H1 (cell line): ENCODE measurements around the gene KCTD11. TPM values are rescaled to one million over a fixed set of nuclear protein-coding genes. Genes with fewer than 3 reads are reported as not detected.

ENCODE experiments used
- CTCF ChIA-PET: fragments of 300-600 bp; sonication (Branson Sonifier 250); formaldehyde crosslinking; loops from one replicate; lab custom pipeline; 2021; ENCODE audit not compliant: partially characterized antibody; lab: Charles Lee
- POLR2A ChIA-PET: fragments of 300-600 bp; sonication (Branson Sonifier 250); formaldehyde crosslinking; loops from one replicate; lab custom pipeline; 2021; ENCODE audit warnings: inconsistent platforms; ENCODE audit not compliant: partially characterized antibody; lab: Charles Lee
- DNase-seq, 2 experiments: peaks; one replicate each; pipeline versions ENCODE4 v3.0.0 to v3.0.0-alpha.2; 2010 to 2022; ENCODE audit warnings: low spot score in 2 of 2, low read depth in 1 of 2, mixed read lengths in 1 of 2
- FAIRE-seq: peaks from 2 replicates; lab custom pipeline; 2011; peaks lifted over from hg19 to GRCh38; lab: Jason Lieb, UNC
- H2AFZ ChIP-seq: 2 replicates; pipeline ENCODE4 v1.8.1; 2012; ENCODE audit warnings: low read length, inconsistent platforms
- H2AK5ac ChIP-seq: 2 replicates; pipeline ENCODE4 v1.6.1; 2013; ENCODE audit warnings: low read depth, low read length
- H2BK120ac ChIP-seq: replicated peaks from 2 replicates; pipeline ENCODE3; 2013; ENCODE audit warnings: low read depth, low read length, inconsistent platforms
- H2BK12ac ChIP-seq: 2 replicates; pipeline ENCODE4 v1.6.1; 2013; ENCODE audit warnings: low read depth, low read length
- H2BK15ac ChIP-seq: 2 replicates; pipeline ENCODE4 v1.6.1; 2013; ENCODE audit warnings: low read length
- H2BK20ac ChIP-seq: 2 replicates; pipeline ENCODE4 v1.6.1; 2013; ENCODE audit warnings: low read length
- H2BK5ac ChIP-seq: 2 replicates; pipeline ENCODE4 v1.6.1; 2013; ENCODE audit warnings: low read depth, low read length
- H3K14ac ChIP-seq: 2 replicates; pipeline ENCODE4 v1.6.1; 2013; ENCODE audit warnings: inconsistent platforms; ENCODE audit not compliant: insufficient read length
- H3K18ac ChIP-seq: 2 replicates; pipeline ENCODE4 v1.6.1; 2013; ENCODE audit warnings: low read length; ENCODE audit errors: extremely low read depth
- H3K23ac ChIP-seq: 2 replicates; pipeline ENCODE4 v1.6.1; 2013; ENCODE audit warnings: inconsistent platforms; ENCODE audit not compliant: insufficient read length
- H3K23me2 ChIP-seq: 2 replicates; pipeline ENCODE4 v1.6.1; 2013; ENCODE audit warnings: low read depth, low read length
- H3K27ac ChIP-seq: 2 replicates; pipeline ENCODE4 v1.6.1; 2011; ENCODE audit warnings: low read depth, low read length, inconsistent platforms
- H3K27me3 ChIP-seq, 4 experiments: replicated peaks in 1 of 4; 1 replicate in 1 of 4; 2 replicates in 3 of 4; pipeline versions ENCODE4 v1.6.1 to v1.8.1; 2011 to 2013; ENCODE audit warnings: low read length in 3 of 4, mild to moderate bottlenecking in 3 of 4, inconsistent platforms in 2 of 4, mixed read lengths in 2 of 4, moderate library complexity in 1 of 4; ENCODE audit not compliant: control insufficient read depth in 3 of 4, insufficient read depth in 3 of 4; ENCODE audit errors: extremely low read depth in 1 of 4
- H3K36me3 ChIP-seq, 4 experiments: 2 replicates each; pipeline versions ENCODE4 v1.6.1 to v1.8.1; 2011 to 2013; ENCODE audit warnings: mild to moderate bottlenecking in 4 of 4, low read length in 3 of 4, moderate library complexity in 2 of 4, control low read depth in 1 of 4, inconsistent platforms in 1 of 4; ENCODE audit not compliant: insufficient read depth in 4 of 4, control insufficient read depth in 2 of 4
- H3K4ac ChIP-seq: replicated peaks from 2 replicates; pipeline ENCODE3; 2013; ENCODE audit warnings: low read length, low read depth, mixed read lengths, inconsistent platforms; ENCODE audit not compliant: insufficient read length
- H3K4me1 ChIP-seq, 4 experiments: replicated peaks in 1 of 4; 1 replicate in 1 of 4; 2 replicates in 3 of 4; pipeline versions ENCODE4 v1.6.1 to v1.8.1; 2011 to 2013; ENCODE audit warnings: low read length in 3 of 4, inconsistent platforms in 2 of 4, mixed read lengths in 1 of 4; ENCODE audit not compliant: insufficient read depth in 4 of 4, control insufficient read depth in 3 of 4
- H3K4me2 ChIP-seq, 2 experiments: 2 replicates each; pipeline versions ENCODE4 v1.6.1 to v1.8.1; 2011 to 2013; ENCODE audit warnings: low read depth in 2 of 2, low read length in 2 of 2, control low read depth in 1 of 2, inconsistent platforms in 1 of 2, mild to moderate bottlenecking in 1 of 2; ENCODE audit not compliant: insufficient read depth in 1 of 2
- H3K4me3 ChIP-seq, 4 experiments: fragments of 200-600, 300-600 bp in 1 of 4; sonication (generic), shearing (Covaris generic), sonication (Bioruptor Twin) in 1 of 4; 2 replicates each; pipeline versions ENCODE4 v1.5.1 to v1.8.1; 2011 to 2016; ENCODE audit warnings: low read length in 4 of 4, low read depth in 3 of 4, control low read depth in 2 of 4, inconsistent platforms in 2 of 4, mild to moderate bottlenecking in 2 of 4, mixed read lengths in 1 of 4, moderate library complexity in 1 of 4; ENCODE audit not compliant: insufficient read depth in 2 of 4; ENCODE audit errors: extremely low read depth in 1 of 4
- H3K56ac ChIP-seq: replicated peaks from 2 replicates; pipeline ENCODE3; 2013; ENCODE audit warnings: low read depth, mild to moderate bottlenecking, mixed read lengths, low read length, inconsistent platforms; ENCODE audit not compliant: insufficient read length
- H3K79me1 ChIP-seq: 2 replicates; pipeline ENCODE4 v1.6.1; 2013; ENCODE audit warnings: low read depth, low read length, control low read depth
- H3K79me2 ChIP-seq, 2 experiments: 2 replicates each; pipeline versions ENCODE4 v1.6.1 to v1.8.1; 2012 to 2013; ENCODE audit warnings: low read length in 2 of 2, mild to moderate bottlenecking in 2 of 2, inconsistent platforms in 1 of 2; ENCODE audit not compliant: insufficient read depth in 2 of 2, control insufficient read depth in 1 of 2
- H3K9ac ChIP-seq, 4 experiments: replicated peaks in 1 of 4; 1 replicate in 1 of 4; 2 replicates in 3 of 4; pipeline versions ENCODE4 v1.6.1 to v1.8.1; 2011 to 2013; ENCODE audit warnings: low read depth in 3 of 4, low read length in 3 of 4, control low read depth in 2 of 4, mild to moderate bottlenecking in 2 of 4, moderate library complexity in 2 of 4, inconsistent platforms in 1 of 4; ENCODE audit errors: extremely low read depth in 1 of 4
- H3K9me3 ChIP-seq, 2 experiments: 2 replicates each; pipeline versions ENCODE4 v1.6.1 to v1.8.1; 2012 to 2013; ENCODE audit warnings: mild to moderate bottlenecking in 2 of 2, moderate library complexity in 2 of 2, control low read depth in 1 of 2, inconsistent platforms in 1 of 2, low read depth in 1 of 2, low read length in 1 of 2, mixed read lengths in 1 of 2; ENCODE audit not compliant: insufficient read depth in 2 of 2
- H4K20me1 ChIP-seq, 2 experiments: replicated peaks in 1 of 2; 2 replicates each; pipeline versions ENCODE3 to v1.8.1; 2011 to 2013; ENCODE audit warnings: inconsistent platforms in 2 of 2, low read length in 2 of 2, mild to moderate bottlenecking in 1 of 2; ENCODE audit not compliant: insufficient read depth in 2 of 2, control insufficient read depth in 1 of 2
- H4K5ac ChIP-seq: 2 replicates; pipeline ENCODE4 v1.6.1; 2013; ENCODE audit warnings: low read length, low read depth, mixed read lengths, inconsistent platforms; ENCODE audit not compliant: insufficient read length
- H4K8ac ChIP-seq: 2 replicates; pipeline ENCODE4 v1.8.0; 2013; ENCODE audit warnings: mild to moderate bottlenecking, moderate library complexity, low read length, inconsistent platforms; ENCODE audit not compliant: insufficient read depth; ENCODE audit errors: extremely low read depth
- H4K91ac ChIP-seq: replicated peaks from 2 replicates; pipeline ENCODE3; 2013; ENCODE audit warnings: low read length, mixed read lengths, inconsistent platforms; ENCODE audit not compliant: insufficient read length
- POLR2A ChIP-seq, 2 experiments: IDR thresholded peaks; 1 replicate in 1 of 2; 2 replicates in 1 of 2; pipeline ENCODE4 v1.6.1; 2011; ENCODE audit warnings: low read depth in 2 of 2, low read length in 2 of 2, mild to moderate bottlenecking in 2 of 2; ENCODE audit errors: control extremely low read depth in 1 of 2
- POU5F1 ChIP-seq: IDR thresholded peaks from 2 replicates; pipeline ENCODE4 v1.6.1; 2011; ENCODE audit warnings: low read depth, mild to moderate bottlenecking, low read length, moderate library complexity
- WGBS, 2 experiments: shearing (Covaris generic) in 1 of 2; methylation state at CpG; one replicate each; pipeline versions ENCODE4 v1.1.6 to v1.1.7; 2013 to 2015; ENCODE audit warnings: low lambda C conversion rate in 2 of 2, mixed read lengths in 2 of 2, inconsistent platforms in 1 of 2, low coverage in 1 of 2, missing lambda C conversion rate in 1 of 2; ENCODE audit not compliant: insufficient replicate concordance in 2 of 2, insufficient coverage in 1 of 2, insufficient read length in 1 of 2; ENCODE audit errors: extremely low coverage in 1 of 2, missing lambda C conversion rate in 1 of 2; 5-methylcytosine and 5-hydroxymethylcytosine counted together
- polyA plus RNA-seq, 7 experiments: library from polyadenylated mRNA; depleted of rRNA in 3 of 7; stranded (reverse) in 5 of 7; unstranded in 2 of 7; fragments of >200 nt in 5 of 7; fragments of 200-250 nt in 2 of 7; gene quantifications; 1 replicate in 5 of 7; 2 replicates in 1 of 7; 4 replicates in 1 of 7; pipeline versions ENCODE4 v1.2.1 to v1.2.3, GENCODE V29; 2011 to 2013; ENCODE audit warnings: missing spikeins in 2 of 7, mixed read lengths in 2 of 7
- total RNA-seq: library from RNA; stranded (reverse); fragmentation: NEBNext Ultra II Directional; extraction: Animal tissue kit (Norgen Biotek cat#: 25700); gene quantifications from 2 replicates; pipeline ENCODE4 v1.2.1, GENCODE V29; 2021

KCTD11 gene
- total and polyA plus RNA-seq, 2 of the 8 experiments (the other 6 are each of a cell fraction or from before 2014, with no cell fraction given) = 8.6 to 9.2 TPM

- FAIRE-seq (no peak), DNase-seq (no peak)
- 96 to 100% methylated on average over 1 to 7 of the region's 7 CpGs for WGBS, 2 experiments
- Histone ChIP-seq H3K4ac (no peak overlapping the region), H2BK20ac (no peak overlapping the region), H2BK15ac (no peak overlapping the region), H3K56ac (no peak overlapping the region), H3K27ac (no peak overlapping the region), H3K4me2 (no peak overlapping the region), H2AFZ (no peak overlapping the region), H3K36me3 (peaks cover 27 to 46% (median 36%) of the 10 kb centered on the region in 4 experiments), H3K23ac (no peak overlapping the region), H3K4me1 (peaks cover 0 to 19% (median 9%) of the 10 kb centered on the region in 4 experiments; a peak in 5 of 7 replicates), H2BK12ac (no peak overlapping the region), H4K91ac (no peak overlapping the region), H3K79me1 (peaks cover 12% of the 10 kb centered on the region), H3K14ac (no peak overlapping the region), H2AK5ac (no peak overlapping the region), H3K4me3 (no peak overlapping the region), H4K8ac (no peak overlapping the region), H2BK120ac (no peak overlapping the region), H3K27me3 (no peaks in the 10 kb centered on the region), H3K18ac (no peak overlapping the region), H4K5ac (no peak overlapping the region), H3K23me2 (peaks cover 10% of the 10 kb centered on the region), H3K9ac (no peak overlapping the region; a peak in 1 of 7 replicates), H3K79me2 (peaks cover 17 to 43% of the 10 kb centered on the region in 2 experiments), H3K9me3 (no peaks in the 10 kb centered on the region), H4K20me1 (peaks cover 21 to 28% of the 10 kb centered on the region in 2 experiments), H2BK5ac (no peak overlapping the region)
- peak in 1 of 2 experiments; percentile 33; a peak in 1 of 3 replicates for TF ChIP-seq POLR2A (IDR thresholded peaks at IDR 0.05; ENCODE audit: control extremely low read depth in 1 of 2, low read depth in 2 of 2, low read length in 2 of 2)
- no peak for TF ChIP-seq POU5F1
- CTCF ChIA-PET = interaction anchor here (0.9 to 4.5 kb wide), 7 partner anchors 15 to 250 kb away, joined by 3 to 22 read pairs (median 3); partner anchors contain the start of gene GABARAP
- POLR2A ChIA-PET = interaction anchor here (0.6 to 11.3 kb wide), 16 partner anchors 10 to 290 kb away, joined by 3 to 223 read pairs (median 6); partner anchors contain the start of genes ACADVL, ACAP1, CLDN7 and DLG4
Measured at GRCh38 chr17:7311110-7311705, 40.8 kb upstream of the KCTD11 start.
